ENCODE results near the gene DHRS9.

DNA sequence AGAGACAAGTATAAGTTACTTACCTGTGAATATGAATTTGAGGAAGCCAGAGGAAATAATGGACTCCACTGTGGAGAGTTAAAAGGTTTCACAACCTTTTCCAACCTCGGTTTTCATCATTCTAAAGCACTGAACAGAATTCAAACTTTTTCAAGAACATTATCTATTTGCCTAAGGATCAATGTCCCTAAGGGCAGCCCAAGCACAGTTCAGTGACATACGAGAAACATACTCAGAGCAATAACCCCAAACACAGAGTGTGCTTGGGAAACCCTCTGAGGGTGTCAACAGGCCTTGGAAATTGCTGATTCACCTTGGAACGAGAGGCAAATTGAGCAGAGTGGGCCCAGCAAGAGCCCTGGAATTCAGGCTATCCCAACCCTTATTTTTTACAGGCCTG, 38.2 kb upstream of the DHRS9 start, which contains the start of gene ABCB11:
- TF ChIP-seq, protein P1, sequence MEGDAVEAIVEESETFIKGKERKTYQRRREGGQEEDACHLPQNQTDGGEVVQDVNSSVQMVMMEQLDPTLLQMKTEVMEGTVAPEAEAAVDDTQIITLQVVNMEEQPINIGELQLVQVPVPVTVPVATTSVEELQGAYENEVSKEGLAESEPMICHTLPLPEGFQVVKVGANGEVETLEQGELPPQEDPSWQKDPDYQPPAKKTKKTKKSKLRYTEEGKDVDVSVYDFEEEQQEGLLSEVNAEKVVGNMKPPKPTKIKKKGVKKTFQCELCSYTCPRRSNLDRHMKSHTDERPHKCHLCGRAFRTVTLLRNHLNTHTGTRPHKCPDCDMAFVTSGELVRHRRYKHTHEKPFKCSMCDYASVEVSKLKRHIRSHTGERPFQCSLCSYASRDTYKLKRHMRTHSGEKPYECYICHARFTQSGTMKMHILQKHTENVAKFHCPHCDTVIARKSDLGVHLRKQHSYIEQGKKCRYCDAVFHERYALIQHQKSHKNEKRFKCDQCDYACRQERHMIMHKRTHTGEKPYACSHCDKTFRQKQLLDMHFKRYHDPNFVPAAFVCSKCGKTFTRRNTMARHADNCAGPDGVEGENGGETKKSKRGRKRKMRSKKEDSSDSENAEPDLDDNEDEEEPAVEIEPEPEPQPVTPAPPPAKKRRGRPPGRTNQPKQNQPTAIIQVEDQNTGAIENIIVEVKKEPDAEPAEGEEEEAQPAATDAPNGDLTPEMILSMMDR (IDR thresholded peaks at IDR 0.05): no peak
- TF ChIP-seq POLR2A (IDR thresholded peaks at IDR 0.05) (no peak), POLR2AphosphoS5 (IDR thresholded peaks at IDR 0.05) (no peak)

Measured in breast epithelium (tissue), 3 donors.